Measurements from ENCODE around the gene RS1.

The RS1 gene

DNA sequence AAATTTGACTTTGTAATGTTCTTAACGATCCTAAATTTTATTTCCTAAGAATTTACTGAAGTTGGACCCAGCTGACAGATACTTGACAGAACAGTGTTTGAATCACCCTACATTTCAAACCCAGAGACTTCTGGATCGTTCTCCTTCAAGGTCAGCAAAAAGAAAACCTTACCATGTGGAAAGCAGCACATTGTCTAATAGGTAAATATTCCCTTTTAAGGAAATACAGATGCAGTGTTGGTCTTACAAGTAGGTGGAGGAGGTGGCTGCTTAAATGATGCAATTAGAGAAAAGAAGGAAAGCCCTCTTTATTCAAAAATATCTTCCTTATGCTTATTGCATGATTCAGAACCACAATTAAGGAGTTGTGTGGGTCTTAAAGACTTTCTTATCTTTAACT, 73.5 kb downstream of the RS1 start:
- no peak for DNase-seq (ENCODE audit: low read depth)

DNA sequence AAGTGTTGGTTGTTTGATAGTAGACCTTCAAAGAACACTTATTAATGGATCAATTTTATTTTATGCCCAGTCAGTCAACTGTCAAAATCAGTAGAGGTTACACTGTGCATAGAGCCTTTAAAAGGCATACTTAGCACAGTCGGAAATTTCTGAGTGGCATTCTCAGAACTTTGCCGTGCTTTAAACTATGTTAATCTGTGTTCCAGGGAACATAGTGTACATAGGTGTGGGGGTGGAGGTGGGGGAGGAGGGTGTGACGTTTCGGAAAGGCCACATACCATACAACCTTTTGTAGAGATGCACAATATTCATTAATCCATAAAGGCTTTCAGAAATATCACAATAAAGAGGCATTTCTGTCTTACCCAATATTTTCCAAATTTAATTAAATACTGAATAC, 75.8 kb downstream of the RS1 start:
- no peak for DNase-seq (ENCODE audit: low read depth)

DNA sequence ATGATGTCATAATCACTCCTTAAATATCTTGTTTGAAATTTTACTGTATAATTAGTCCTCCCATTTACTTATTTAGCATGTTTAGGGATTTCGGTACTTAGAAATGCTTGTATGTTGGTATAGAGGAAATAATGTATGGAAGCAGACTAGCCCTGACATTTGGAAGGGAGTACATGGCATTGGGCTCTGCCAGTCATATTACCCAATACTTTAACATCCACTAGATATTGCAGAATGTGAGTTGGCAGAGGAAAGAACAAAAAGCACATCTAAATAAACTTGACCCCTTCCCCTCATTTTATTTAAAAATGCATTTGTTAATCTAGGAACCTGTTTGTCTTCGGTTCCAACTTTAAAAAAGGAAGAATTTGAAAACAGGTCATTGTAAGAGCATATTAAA, 77.8 kb downstream of the RS1 start:
- no peak for DNase-seq (ENCODE audit: low read depth)

DNA sequence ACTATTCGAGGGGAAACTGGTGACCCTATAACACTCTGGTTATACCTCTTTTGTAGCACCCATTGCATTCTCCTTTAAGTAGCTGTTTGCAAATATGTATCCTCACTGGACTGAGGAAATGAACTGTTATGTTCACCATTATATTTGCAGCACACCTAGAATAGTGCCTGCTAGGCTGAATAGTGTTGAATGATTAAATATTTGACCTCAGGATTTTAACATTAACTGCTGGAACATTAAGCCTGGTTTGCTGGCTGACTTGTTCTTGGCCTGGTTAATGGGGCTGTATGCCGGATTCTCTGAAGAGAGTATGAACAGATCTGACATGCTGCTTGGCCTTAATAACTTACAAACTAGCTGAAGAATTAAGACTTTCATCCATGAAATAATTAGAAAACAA, 80.1 kb downstream of the RS1 start:
- DNase-seq (ENCODE audit: low read depth), result no peak
